Measurements from ENCODE around the gene TEDC2.
"Not testable (repeated sequence)": the region's sequence is repeated elsewhere in the genome, so short reads cannot be mapped to it uniquely, and the experiment has no call there.

Gene TEDC2

DNA sequence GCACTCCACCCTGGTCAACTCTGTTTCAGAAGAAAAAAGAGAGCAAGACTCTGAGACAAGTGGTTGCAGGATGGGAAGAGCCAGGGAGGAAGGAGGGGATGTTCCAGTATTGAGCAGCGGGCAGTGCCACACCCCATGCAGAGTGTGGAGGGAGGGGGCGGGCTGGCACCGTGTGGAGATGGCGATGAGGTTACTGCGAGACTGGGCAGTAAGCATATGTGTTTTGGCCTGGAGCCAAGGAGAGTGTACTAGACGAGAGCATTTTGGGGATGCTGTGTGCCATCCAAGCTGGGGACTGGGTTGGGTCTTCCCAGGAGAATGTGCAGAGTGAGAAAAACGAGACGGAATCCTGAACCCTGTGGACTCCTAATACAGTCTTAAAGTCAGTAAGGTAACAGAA, 18.4 kb downstream of the TEDC2 start:
- DNase-seq (ENCODE audit: low read depth in 1 of 2, low spot score in 1 of 2): no peak
- in situ Hi-C loops (cut with HindIII; ENCODE audit: low pct_unique_long_range_greater_than_20kb, low sequenced_read_pairs): no loop called here
- no peak for TF ChIP-seq JUND (IDR thresholded peaks at IDR 0.05; ENCODE audit: low read depth)

DNA sequence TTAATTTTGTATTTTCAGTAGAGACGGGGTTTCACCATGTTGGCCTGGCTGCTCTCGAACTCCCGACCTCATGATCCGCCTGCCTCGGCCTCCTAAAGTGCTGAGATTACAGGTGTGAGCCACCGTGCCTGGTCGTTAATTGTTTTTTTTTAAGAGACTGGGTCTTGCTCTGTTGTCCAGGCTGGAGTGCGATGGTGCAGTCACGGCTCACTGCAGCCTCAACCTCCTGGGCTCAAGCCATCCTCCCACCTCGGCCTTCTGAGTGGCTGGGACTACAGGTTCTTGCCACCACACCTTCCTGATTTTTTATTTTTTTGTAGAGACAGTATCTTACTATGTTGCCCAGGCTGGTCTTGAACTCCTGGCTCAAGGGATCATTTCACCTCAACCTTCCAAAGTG, 20.1 kb downstream of the TEDC2 start:
- in situ Hi-C loops (cut with HindIII; ENCODE audit: low pct_unique_long_range_greater_than_20kb, low sequenced_read_pairs); DNase-seq (ENCODE audit: low read depth in 1 of 2, low spot score in 1 of 2): not testable (repeated sequence)

DNA sequence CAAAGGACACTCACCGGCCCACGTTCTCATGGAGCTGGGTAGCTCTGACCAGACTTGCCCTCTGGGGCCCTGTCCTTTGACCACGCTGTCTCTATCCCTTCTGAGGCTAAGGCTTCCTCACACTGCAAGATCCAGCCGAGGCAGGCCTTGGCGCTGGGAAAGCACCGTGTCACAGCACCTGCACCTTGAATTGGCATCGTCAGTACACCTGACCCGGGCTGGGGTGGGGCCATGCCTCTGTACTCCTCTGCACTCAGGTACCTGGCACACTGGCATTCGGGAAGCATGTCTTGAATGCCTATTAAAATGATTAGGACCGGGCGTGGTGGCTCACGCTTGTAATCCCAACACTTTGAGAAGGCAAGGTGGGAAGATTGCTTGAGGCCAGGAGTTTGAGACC, 21.0 kb downstream of the TEDC2 start:
- DNase-seq (ENCODE audit: low read depth in 1 of 2, low spot score in 1 of 2): no peak
- in situ Hi-C loops (cut with HindIII; ENCODE audit: low pct_unique_long_range_greater_than_20kb, low sequenced_read_pairs): no loop called here
- no peak for TF ChIP-seq JUND (IDR thresholded peaks at IDR 0.05; ENCODE audit: low read depth)

DNA sequence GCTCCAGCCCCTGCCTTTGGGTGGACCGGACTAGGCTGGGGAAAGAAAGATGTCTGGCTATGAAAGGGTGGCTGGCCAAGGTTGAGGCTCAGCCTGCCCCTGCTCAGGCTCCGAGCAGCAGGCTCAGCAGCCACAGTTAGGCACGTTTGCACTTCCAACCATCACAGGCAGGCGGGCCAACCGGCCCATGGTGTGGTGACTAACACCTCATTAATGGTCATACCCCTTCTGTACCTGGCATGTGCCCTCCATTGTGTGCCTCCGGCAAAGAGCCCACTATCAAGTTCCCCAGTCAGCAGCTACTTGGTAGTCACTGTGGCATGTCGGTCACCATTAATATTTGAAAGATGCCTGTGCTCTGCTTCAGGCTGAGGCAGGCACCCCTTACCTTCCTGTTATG, 21.8 kb downstream of the TEDC2 start:
- in situ Hi-C loops (cut with HindIII; ENCODE audit: low pct_unique_long_range_greater_than_20kb, low sequenced_read_pairs): no loop called here
- no peak for DNase-seq (ENCODE audit: low read depth in 1 of 2, low spot score in 1 of 2)
- TF ChIP-seq JUND (IDR thresholded peaks at IDR 0.05; ENCODE audit: low read depth): no peak

DNA sequence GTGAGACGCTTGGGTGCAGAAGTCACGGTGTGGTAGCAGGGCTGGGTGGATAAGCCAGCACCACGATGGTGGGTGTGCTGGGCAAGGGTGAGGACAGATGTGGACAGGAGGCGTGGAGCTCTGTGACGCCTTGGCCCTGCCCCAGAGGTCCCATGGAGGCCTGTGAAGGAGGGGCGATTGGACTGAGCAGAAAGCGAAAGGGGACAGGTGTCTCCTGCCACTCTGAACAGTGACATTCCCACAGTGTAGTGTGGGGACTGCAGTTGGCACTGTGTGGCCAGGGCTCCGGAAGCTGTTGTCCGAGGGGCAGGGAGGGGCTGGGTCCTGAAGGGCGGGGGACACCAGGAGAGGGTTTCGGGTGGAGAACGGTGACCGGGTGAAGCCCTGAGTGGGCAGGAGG, 22.3 kb downstream of the TEDC2 start:
- no peak for DNase-seq (ENCODE audit: low read depth in 1 of 2, low spot score in 1 of 2)
- TF ChIP-seq JUND (IDR thresholded peaks at IDR 0.05; ENCODE audit: low read depth): no peak
- in situ Hi-C loops (cut with HindIII; ENCODE audit: low pct_unique_long_range_greater_than_20kb, low sequenced_read_pairs): no loop called here

DNA sequence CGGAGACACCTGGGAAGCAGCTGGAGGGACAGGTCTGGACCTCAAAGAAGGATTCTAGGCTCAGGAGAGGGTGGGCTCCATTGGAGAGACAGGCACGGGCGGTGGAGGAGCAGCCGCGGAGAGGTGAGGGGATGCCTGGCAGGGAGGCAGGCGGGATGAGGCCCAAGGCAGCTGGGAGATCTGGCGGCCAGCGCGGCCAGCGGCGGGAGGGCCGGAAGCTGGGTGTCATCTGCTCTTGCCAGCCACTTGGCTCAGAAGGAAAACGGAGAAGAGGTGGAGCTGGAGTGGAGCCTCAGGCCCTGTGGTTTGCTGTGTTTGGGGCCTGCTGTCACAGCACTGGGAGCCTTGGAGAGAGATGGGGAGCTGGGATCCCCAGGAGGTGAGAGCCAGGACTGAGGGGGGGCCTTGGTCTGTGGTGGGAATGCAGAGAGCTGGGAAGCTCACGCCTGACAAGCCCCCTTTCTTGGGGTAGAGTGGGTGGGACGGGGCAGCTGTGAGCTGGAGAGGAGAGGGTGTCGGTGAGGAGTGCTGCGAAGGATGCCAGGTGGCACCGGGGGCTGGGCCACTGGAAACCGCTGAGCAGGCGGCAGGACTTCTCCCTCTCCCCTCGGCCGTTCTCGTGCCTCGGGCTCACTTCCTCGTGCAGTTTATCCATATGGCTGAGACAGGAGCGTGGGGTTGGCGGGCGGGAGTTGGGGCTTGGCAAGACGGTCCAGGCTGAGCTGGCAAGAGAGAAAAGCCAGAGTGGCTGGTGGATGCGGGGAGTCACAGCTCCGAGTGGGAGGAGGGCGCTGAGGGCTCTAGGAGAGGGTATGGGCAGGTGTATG, 23.0 kb downstream of the TEDC2 start:
- DNase-seq (ENCODE audit: low read depth in 1 of 2, low spot score in 1 of 2): no peak
- no peak for TF ChIP-seq JUND (IDR thresholded peaks at IDR 0.05; ENCODE audit: low read depth)
- in situ Hi-C loops (cut with HindIII; ENCODE audit: low pct_unique_long_range_greater_than_20kb, low sequenced_read_pairs): no loop called here

DNA sequence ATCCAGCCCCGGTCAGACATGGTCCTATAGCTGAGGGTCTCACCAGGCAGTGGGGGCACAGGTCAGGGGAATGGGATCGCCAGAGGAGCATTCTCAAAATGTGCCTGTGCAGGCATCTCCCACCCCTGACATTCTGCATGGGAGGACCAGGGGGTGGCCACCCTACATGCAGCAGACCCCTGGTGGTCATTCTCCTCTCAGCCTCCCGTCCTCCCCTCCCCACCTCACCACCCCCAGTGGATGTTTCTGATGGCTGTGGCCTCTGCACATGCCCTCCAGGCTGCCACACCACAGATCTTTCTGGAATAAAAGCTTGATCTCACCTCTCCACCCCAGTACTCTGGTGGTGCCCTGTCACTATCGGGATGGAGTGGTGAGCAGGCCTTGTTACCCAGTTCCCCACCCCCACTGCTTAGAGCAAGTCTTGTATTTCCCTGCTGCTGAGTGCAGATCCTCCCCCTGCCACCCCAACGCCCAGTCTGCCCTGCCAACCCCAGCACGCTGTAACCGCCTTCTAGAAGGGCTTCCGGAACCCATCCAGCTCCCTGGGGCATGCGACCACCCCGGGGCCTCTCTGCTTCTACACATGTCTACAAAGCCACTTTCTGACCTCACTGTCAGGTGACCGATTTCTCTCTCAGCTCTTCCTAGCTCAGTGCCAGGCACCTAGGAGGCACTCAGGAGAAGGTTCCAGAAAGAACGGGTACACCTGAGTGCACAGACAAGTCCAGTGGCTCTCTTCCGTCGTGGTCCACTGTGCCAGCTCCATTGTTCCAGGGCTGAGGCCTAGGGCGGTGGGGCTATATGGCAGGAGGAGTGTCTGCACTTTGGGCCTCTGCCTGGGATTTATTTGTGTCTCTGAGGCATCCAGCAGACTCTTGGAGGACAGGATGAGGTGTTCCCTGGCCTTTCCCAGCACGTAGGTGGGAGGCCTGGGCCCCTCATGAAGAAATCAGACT, 24.3 kb downstream of the TEDC2 start:
- no peak for TF ChIP-seq JUND (IDR thresholded peaks at IDR 0.05; ENCODE audit: low read depth)
- in situ Hi-C loops (cut with HindIII; ENCODE audit: low pct_unique_long_range_greater_than_20kb, low sequenced_read_pairs): no loop called here
- DNase-seq (ENCODE audit: low read depth in 1 of 2, low spot score in 1 of 2): no peak

DNA sequence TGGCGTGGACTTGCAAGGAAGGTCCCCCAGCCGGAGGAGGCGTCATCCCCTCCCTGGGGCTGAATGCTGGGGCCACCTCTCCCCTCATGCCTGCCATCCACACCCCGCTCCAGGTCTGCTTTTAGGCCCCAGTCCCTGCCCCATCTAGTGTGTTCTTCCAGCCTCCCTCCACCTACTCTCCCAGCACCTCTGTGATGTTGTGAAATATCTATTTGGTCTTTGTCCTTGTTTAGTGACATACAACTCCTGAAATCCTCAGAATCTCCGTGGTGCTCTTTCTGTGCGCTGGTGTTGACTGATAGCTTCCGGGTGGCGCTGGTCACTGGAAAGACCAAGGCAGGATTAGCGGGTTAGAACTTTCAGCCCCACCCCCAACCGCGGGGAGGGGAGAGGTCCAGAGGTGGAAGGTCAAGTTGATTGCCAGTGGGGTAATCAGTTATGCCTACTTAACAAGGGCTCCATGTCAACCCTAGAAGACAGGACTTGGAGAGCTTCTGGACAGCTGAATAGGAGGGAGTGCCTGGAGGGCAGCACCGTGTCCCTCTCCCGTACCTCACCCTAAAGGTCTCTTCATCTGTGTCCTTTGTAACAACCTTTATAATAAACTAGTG, 25.1 kb downstream of the TEDC2 start:
- no peak for TF ChIP-seq JUND (IDR thresholded peaks at IDR 0.05; ENCODE audit: low read depth)
- no peak for DNase-seq (ENCODE audit: low read depth in 1 of 2, low spot score in 1 of 2)
- in situ Hi-C loops (cut with HindIII; ENCODE audit: low pct_unique_long_range_greater_than_20kb, low sequenced_read_pairs): no loop called here

DNA sequence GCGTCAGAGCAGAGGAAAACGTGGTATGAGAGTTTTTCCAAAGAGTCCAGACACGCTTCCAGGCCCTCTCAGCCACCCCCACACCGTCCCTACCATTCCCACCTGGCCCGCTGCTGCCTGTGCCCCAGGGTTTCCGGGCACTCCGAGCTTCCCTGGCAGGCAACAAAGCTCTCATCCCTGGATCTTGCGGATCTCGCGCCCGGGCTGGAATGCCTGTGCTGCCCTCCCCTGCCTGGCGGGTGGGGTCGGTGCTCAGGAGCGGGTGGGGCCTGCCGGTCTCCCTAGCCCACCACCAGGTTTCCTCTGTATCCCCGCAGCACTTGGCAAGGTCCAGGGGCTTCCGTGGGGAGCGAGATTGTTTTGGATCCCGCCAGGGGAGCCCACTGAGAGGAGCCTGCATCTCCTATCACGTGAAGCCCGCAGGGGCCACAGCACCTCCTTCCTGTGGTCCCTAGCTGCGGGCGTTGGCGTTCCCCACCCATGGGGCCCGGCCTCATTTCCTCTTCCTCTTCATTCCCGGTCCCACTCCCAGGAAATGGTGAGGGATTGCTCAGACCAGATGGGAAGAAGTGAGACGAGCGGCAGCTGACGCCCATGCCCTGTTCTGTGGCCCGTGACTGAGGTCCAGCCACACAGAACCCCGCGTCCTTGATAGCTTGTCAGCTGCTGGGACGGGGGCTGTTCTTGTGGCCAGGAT, 26.1 kb downstream of the TEDC2 start:
- in situ Hi-C loops (cut with HindIII; ENCODE audit: low pct_unique_long_range_greater_than_20kb, low sequenced_read_pairs): no loop called here
- DNase-seq (ENCODE audit: low read depth in 1 of 2, low spot score in 1 of 2): no peak
- TF ChIP-seq JUND (IDR thresholded peaks at IDR 0.05; ENCODE audit: low read depth): no peak

DNA sequence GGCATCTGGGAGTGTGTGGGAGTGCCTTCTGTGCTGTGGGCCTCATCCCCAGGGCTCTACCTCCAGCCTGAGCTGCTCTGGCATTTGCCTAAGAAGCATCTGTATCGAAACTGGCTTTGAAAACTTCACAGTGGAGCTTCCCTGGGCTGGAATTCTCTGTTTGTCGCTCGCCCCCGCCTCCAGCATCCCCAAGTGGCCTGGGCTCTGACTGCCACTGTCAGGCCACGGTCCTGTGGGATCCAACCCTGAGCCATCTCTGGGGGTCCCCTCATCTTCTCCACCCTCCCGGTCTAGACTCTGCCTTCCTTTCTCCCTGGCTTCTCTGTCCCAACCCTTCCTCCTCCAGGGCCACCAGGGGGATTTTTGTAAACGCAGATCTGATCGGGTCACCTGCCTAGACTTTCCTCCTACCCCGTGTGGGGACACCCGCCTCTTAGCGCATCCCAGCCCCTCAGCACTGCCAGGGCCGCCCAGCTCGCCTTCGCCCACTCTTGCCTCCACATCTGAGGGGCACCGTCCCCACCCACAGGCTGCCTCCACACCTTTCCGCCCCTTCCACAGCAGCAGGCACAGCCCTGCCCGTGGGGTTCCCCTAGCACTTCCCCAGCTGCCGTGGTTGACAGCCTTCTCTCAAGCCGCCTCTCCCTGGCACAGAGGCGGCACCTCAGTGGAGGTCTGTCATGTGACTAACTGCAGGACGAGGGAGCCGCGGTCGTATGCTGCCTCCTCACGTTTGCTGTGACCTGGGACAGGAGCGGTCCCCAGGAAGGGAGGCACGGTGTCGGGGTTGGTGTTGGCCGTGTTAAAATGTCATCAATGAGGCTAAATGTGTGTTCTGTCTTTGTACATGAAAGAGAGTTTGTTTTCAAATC, 27.0 kb downstream of the TEDC2 start:
- no peak for TF ChIP-seq JUND (IDR thresholded peaks at IDR 0.05; ENCODE audit: low read depth)
- no peak for DNase-seq (ENCODE audit: low read depth in 1 of 2, low spot score in 1 of 2)
- in situ Hi-C loops (cut with HindIII; ENCODE audit: low pct_unique_long_range_greater_than_20kb, low sequenced_read_pairs): no loop called here

DNA sequence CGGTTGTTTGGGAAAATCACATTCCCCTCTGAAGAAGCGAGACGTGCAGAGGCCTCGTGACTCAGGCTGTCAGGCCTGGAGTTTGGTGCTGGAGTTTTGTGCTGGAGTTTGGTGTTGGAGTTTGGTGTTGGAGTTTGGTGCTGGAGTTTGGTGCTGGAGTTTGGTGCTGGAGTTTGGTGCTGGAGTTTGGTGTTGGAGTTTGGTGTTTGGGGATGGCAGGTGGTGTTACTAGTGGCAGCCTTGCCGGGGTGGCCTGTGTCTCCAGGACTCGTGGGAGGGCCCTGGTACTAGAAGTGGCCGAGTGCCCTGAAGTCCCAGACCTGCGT, 27.6 kb downstream of the TEDC2 start:
- in situ Hi-C loops (cut with HindIII; ENCODE audit: low pct_unique_long_range_greater_than_20kb, low sequenced_read_pairs): no loop called here
- no peak for DNase-seq (ENCODE audit: low read depth in 1 of 2, low spot score in 1 of 2)
- TF ChIP-seq JUND (IDR thresholded peaks at IDR 0.05; ENCODE audit: low read depth): no peak

Data from T47D (cell line).